Fibroblast of pulmonary artery (primary cell): ENCODE data around the gene CH25H.

Experiments
- DNase-seq: peaks from one replicate; pipeline ENCODE4 v3.0.0-alpha.2; 2010; ENCODE audit warnings: low read depth
- H3K4me3 ChIP-seq: replicated peaks from 2 replicates; pipeline ENCODE4 v1.5.1; 2011; ENCODE audit warnings: low read depth, mild to moderate bottlenecking, control low read depth, low read length, moderate library complexity
- CTCF ChIP-seq: IDR thresholded peaks from 2 replicates; pipeline ENCODE4 v1.5.1; 2011; ENCODE audit warnings: mild to moderate bottlenecking, control low read depth, low read length, inconsistent platforms; ENCODE audit errors: missing control alignments

CH25H gene

DNA sequence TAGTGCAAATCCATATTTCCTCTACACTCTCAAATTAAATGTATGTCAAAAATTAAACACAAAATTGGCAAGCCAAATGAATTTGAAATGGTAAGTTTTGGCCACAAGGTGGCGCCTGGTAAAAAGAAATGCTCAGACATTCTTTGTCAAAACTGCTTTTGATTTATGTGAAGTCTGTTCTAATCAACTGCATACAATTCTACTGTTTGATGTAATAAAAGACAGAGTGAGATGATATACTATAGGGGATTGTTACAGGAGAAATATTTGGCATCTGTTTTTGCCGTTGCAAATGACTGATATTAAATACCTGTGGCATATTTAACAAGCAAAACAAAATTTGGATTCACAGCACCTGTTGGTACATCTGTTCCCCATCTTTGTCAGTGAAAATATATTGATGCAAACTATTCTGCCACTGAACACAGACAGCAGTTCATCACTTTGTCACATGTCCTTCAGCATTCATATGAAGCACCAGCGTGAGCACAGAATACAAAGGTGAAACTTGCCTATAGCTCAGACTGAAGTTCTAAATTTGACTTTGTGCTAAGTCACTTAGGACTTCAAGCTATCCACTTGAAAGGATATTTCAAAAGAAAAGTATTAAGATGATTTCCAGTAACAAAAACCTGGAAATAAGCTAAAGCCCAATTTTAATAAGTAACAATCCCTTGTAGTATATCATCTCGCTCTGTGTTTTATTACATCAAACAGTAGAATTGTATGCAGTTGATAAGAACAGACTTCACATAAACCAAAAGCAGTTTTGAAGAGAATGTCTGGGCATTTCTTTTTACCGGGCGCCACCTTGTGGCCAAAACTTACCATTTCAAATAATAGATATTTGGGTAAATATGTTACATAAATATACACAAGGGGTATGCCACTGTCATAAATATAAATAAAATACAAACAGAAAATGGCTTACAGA is 10.2 kb upstream of the CH25H start:
- H3K4me3 ChIP-seq, result no peak overlapping the region
- DNase-seq, result peak; percentile 80

GRCh38 chr10:89216056-89216455 is 8.9 kb upstream of the CH25H start:
- TF ChIP-seq CTCF, result no peak
- H3K4me3 ChIP-seq, result no peak overlapping the region
- DNase-seq, result no peak

More for the DNA sequence above, 10.2 kb upstream of the CH25H start:
- TF ChIP-seq CTCF, result peak; percentile 70

GRCh38 chr10:89215511-89215910 is 8.4 kb upstream of the CH25H start:
- peak; percentile 26 for DNase-seq
- TF ChIP-seq CTCF, result no peak
- no peak overlapping the region for H3K4me3 ChIP-seq

DNA sequence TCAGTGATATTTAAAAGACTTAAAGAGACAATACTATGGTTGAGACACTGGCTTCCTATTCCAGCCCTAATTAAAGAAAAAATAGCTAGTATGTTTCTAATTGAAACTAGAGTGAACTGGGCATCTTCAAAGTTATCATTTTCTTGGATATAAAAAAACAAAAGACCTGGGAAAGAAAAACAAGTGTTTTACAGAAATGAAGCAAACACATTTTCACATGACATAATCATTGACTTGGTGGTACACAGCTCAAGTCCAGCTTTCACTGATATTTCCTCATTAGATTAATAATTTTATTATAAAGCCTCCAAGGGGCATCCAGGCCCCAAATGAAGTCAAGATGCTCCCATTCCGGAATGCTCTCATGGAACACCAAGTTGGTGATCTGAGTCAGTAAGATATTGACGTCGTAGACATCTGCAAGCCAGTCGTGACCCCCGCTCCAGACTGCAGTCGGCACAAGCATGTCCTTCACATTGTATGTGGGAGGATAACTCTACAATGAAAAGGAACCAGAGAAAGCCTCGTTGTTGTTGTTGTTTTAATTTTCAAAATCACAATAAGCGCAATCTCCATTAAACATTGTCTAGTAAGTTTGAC is 7.5 kb upstream of the CH25H start:
- no peak for DNase-seq
- H3K4me3 ChIP-seq, result no peak overlapping the region

GRCh38 chr10:89213191-89213808 is 6.2 kb upstream of the CH25H start:
- TF ChIP-seq CTCF, result peak; percentile 50
- H3K4me3 ChIP-seq, result no peak overlapping the region
- peak; percentile 74 for DNase-seq

More for the DNA sequence above, 7.5 kb upstream of the CH25H start:
- no peak for TF ChIP-seq CTCF

- no peak for TF ChIP-seq CTCF
- H3K4me3 ChIP-seq, result no peak overlapping the region
- no peak for DNase-seq
Measured at GRCh38 chr10:89210794-89211425, 3.8 kb upstream of the CH25H start.
